ENCODE data around the gene SIGLEC10. TPM values are rescaled to one million over a fixed set of nuclear protein-coding genes. Genes with fewer than 3 reads are reported as not detected.

The SIGLEC10 gene
- polyA plus RNA-seq, 1 donor (not counting 4 experiments of a cell fraction or from before 2014, with no cell fraction given), result not detected

DNA sequence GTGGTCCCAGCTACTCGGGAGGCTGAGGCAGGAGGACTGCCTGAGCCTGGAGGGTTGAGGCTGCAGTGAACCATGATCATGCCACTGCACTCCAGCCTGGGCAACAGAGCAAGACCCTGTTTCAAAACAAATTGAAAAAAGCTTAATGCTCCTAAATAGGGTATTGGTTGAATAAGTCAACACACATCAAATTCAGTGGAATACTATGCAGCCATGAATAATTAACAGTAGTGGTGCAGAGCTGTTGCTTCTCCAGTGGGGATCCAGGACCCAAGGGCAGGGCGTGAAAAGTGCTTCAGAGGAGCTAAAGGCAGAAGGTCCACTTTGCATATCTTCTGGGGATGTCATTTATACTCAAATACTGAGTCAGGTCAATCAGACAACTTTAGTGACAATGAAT lies 22.6 kb upstream of the SIGLEC10 start:
- Histone ChIP-seq H3K4me2 (ENCODE audit: control insufficient read depth, extremely low read depth, insufficient read depth, low read depth, low read length) (no peak overlapping the region), H3K9me3 (ENCODE audit: control insufficient read depth, low read depth, low read length) (no peaks in the 10 kb centered on the region), H3K4me3 (ENCODE audit: control insufficient read depth in 2 of 3, extremely low read depth in 1 of 3, insufficient read depth in 2 of 3, low read depth in 1 of 3, low read length in 3 of 3) (no peak overlapping the region), H3K27ac (ENCODE audit: control insufficient read depth, insufficient read depth, low read length) (no peak overlapping the region), H3K27me3 (ENCODE audit: control insufficient read depth, extremely low read depth, insufficient read depth, low read length) (no peaks in the 10 kb centered on the region), H4K20me1 (ENCODE audit: control insufficient read depth, extremely low read depth, insufficient read depth, low read length) (no peaks in the 10 kb centered on the region), H3K9me1 (ENCODE audit: control insufficient read depth, extremely low read depth, insufficient read depth, low read length) (no peaks in the 10 kb centered on the region), H2AFZ (ENCODE audit: control insufficient read depth, low read length) (no peak overlapping the region), H3K4me1 (ENCODE audit: control insufficient read depth, extremely low read depth, insufficient read depth, low read length) (no peaks in the 10 kb centered on the region), H3K79me2 (ENCODE audit: control insufficient read depth, insufficient read depth, low read length) (no peaks in the 10 kb centered on the region), H3K36me3 (ENCODE audit: control insufficient read depth in 2 of 2, extremely low read depth in 1 of 2, insufficient read depth in 2 of 2, low read length in 2 of 2) (no peaks in the 10 kb centered on the region), H3K9ac (ENCODE audit: control insufficient read depth, extremely low read depth, insufficient read depth, low read length) (no peak overlapping the region)
- no peak for DNase-seq (ENCODE audit: low read depth, low spot score)
- dilution Hi-C loops (cut with MboI; ENCODE audit: extremely low pct_ligation_motif_present, low sequenced_read_pairs), result no loop called here
- TF ChIP-seq, protein P1, sequence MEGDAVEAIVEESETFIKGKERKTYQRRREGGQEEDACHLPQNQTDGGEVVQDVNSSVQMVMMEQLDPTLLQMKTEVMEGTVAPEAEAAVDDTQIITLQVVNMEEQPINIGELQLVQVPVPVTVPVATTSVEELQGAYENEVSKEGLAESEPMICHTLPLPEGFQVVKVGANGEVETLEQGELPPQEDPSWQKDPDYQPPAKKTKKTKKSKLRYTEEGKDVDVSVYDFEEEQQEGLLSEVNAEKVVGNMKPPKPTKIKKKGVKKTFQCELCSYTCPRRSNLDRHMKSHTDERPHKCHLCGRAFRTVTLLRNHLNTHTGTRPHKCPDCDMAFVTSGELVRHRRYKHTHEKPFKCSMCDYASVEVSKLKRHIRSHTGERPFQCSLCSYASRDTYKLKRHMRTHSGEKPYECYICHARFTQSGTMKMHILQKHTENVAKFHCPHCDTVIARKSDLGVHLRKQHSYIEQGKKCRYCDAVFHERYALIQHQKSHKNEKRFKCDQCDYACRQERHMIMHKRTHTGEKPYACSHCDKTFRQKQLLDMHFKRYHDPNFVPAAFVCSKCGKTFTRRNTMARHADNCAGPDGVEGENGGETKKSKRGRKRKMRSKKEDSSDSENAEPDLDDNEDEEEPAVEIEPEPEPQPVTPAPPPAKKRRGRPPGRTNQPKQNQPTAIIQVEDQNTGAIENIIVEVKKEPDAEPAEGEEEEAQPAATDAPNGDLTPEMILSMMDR (optimal IDR thresholded peaks at IDR 0.05 in 1 of 3, IDR thresholded peaks at IDR 0.05 in 1 of 3, conservative IDR thresholded peaks at IDR 0.05 in 1 of 3; ENCODE audit: extremely low read depth in 1 of 3, insufficient read depth in 2 of 3, low read length in 3 of 3), result no peak
- no peak for TF ChIP-seq EZH2 (IDR thresholded peaks at IDR 0.05; ENCODE audit: low read length)
- no peak for FAIRE-seq

DNA sequence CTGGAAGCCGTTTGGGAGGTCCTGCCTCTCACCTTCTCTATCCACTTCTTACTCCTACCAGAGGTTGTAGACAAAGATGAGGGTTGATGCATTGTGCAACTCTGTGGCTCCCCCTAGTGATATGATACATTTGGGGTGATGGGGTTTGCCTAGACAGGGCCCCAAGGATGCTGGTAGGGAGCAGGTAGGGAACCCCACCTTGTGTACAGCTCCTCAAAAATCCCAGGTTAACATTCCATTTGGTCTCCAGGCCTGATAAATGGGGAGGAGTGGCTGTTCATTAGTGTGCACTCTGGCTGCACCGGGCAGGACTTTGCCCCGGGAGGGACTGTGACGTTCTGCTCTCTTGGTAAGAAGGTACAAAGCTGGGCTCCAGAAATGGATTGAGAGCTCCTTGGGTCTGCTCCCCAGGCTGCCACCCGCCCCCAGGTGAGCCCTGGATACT lies 21.6 kb upstream of the SIGLEC10 start:
- FAIRE-seq (no peak), DNase-seq (ENCODE audit: low read depth, low spot score) (no peak)
- no peak overlapping the region for H3K4me2 ChIP-seq (ENCODE audit: control insufficient read depth, extremely low read depth, insufficient read depth, low read depth, low read length)
- no peak overlapping the region for H2AFZ ChIP-seq (ENCODE audit: control insufficient read depth, low read length)
- TF ChIP-seq, protein P1 (optimal IDR thresholded peaks at IDR 0.05 in 1 of 3, IDR thresholded peaks at IDR 0.05 in 1 of 3, conservative IDR thresholded peaks at IDR 0.05 in 1 of 3; ENCODE audit: extremely low read depth in 1 of 3, insufficient read depth in 2 of 3, low read length in 3 of 3), result peak; percentile 33 to 54 (median 36)
- no peak for TF ChIP-seq EZH2 (IDR thresholded peaks at IDR 0.05; ENCODE audit: low read length)
- no peaks in the 10 kb centered on the region for H3K9me3 ChIP-seq (ENCODE audit: control insufficient read depth, low read depth, low read length)
- H3K27ac ChIP-seq (ENCODE audit: control insufficient read depth, insufficient read depth, low read length), result no peak overlapping the region
- no peak overlapping the region for H3K4me3 ChIP-seq (ENCODE audit: control insufficient read depth in 2 of 3, extremely low read depth in 1 of 3, insufficient read depth in 2 of 3, low read depth in 1 of 3, low read length in 3 of 3)
- H3K9me1 ChIP-seq (ENCODE audit: control insufficient read depth, extremely low read depth, insufficient read depth, low read length), result no peaks in the 10 kb centered on the region
- H3K36me3 ChIP-seq (ENCODE audit: control insufficient read depth in 2 of 2, extremely low read depth in 1 of 2, insufficient read depth in 2 of 2, low read length in 2 of 2), result no peaks in the 10 kb centered on the region
- H3K4me1 ChIP-seq (ENCODE audit: control insufficient read depth, extremely low read depth, insufficient read depth, low read length), result no peaks in the 10 kb centered on the region
- no peaks in the 10 kb centered on the region for H3K79me2 ChIP-seq (ENCODE audit: control insufficient read depth, insufficient read depth, low read length)
- H3K9ac ChIP-seq (ENCODE audit: control insufficient read depth, extremely low read depth, insufficient read depth, low read length), result no peak overlapping the region
- dilution Hi-C loops (cut with MboI; ENCODE audit: extremely low pct_ligation_motif_present, low sequenced_read_pairs), result no loop called here
- H3K27me3 ChIP-seq (ENCODE audit: control insufficient read depth, extremely low read depth, insufficient read depth, low read length), result no peaks in the 10 kb centered on the region
- no peaks in the 10 kb centered on the region for H4K20me1 ChIP-seq (ENCODE audit: control insufficient read depth, extremely low read depth, insufficient read depth, low read length)
